Measurements from ENCODE around the gene SYTL3.
"Not testable (repeated sequence)": the region's sequence is repeated elsewhere in the genome, so short reads cannot be mapped to it uniquely, and the experiment has no call there.

The SYTL3 gene

DNA sequence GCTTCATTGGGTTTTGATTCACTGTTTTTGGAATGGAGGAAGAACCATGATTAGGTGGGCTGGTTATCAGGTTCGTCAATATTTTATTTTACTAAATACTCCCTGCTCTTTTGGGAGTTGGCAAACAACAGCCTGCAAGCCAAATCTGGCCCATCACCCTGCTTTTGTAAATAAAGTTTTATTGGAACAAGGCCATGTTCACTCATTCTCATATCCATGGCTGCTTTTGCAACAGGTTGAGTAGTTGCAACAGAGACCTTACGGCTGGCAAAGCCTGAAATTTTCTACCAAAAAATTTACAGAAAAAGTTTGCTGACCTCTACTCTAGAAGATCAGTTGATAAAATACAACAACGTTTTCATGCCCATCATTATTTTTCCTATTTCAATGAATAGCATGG lies 45.1 kb downstream of the SYTL3 start:
- no peak overlapping the region for H3K4me3 ChIP-seq
- DNase-seq (ENCODE audit: low spot score): no peak
- H3K27ac ChIP-seq: no peak overlapping the region
- TF ChIP-seq, protein P1, sequence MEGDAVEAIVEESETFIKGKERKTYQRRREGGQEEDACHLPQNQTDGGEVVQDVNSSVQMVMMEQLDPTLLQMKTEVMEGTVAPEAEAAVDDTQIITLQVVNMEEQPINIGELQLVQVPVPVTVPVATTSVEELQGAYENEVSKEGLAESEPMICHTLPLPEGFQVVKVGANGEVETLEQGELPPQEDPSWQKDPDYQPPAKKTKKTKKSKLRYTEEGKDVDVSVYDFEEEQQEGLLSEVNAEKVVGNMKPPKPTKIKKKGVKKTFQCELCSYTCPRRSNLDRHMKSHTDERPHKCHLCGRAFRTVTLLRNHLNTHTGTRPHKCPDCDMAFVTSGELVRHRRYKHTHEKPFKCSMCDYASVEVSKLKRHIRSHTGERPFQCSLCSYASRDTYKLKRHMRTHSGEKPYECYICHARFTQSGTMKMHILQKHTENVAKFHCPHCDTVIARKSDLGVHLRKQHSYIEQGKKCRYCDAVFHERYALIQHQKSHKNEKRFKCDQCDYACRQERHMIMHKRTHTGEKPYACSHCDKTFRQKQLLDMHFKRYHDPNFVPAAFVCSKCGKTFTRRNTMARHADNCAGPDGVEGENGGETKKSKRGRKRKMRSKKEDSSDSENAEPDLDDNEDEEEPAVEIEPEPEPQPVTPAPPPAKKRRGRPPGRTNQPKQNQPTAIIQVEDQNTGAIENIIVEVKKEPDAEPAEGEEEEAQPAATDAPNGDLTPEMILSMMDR (IDR thresholded peaks at IDR 0.05): no peak

DNA sequence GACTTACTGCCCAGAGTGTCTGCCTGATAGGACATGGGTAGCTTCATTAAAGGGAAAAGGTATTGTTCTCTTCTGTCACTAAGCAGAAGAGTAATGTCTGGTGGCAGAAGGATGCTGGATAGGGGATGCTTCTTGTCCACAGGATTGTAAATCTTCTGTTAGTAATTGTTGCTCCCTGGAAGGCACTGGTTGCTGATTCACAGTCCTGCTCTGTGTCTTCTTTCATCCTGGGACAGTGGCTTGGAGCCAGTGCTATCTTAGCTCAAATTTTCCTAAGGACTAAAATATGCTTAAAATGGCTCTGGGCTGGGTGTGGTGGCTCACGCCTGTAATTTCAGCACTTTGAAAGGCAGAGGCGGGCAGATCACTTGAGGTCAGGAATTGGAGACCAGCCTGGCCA lies 48.0 kb downstream of the SYTL3 start:
- Histone ChIP-seq H3K4me3 (no peak overlapping the region), H3K27ac (no peak overlapping the region)
- TF ChIP-seq, protein P1 (IDR thresholded peaks at IDR 0.05): no peak
- peak; percentile 24 for DNase-seq (ENCODE audit: low spot score)

DNA sequence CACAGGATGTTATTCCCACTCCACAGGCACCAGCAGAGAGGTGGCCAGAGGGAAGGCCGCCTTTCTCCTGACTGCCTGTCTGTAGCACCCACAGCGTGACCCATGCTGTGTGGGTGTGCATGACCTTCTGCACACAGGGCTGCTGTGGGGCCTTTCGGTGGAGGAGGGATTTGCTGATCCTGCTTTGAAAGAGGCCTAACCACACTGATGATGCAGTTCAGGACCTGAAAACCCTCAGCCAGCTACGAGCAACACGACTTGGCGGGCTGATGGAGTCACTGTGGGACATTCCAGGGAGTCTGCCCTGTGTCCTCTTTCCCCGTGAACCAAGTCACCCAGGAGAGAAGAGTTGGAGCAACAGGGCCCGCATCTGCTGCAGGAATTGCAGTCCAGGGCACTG lies 49.1 kb downstream of the SYTL3 start:
- Histone ChIP-seq H3K27ac (no peak overlapping the region), H3K4me3 (no peak overlapping the region)
- peak; percentile 49 for DNase-seq (ENCODE audit: low spot score)
- TF ChIP-seq, protein P1 (IDR thresholded peaks at IDR 0.05): no peak

DNA sequence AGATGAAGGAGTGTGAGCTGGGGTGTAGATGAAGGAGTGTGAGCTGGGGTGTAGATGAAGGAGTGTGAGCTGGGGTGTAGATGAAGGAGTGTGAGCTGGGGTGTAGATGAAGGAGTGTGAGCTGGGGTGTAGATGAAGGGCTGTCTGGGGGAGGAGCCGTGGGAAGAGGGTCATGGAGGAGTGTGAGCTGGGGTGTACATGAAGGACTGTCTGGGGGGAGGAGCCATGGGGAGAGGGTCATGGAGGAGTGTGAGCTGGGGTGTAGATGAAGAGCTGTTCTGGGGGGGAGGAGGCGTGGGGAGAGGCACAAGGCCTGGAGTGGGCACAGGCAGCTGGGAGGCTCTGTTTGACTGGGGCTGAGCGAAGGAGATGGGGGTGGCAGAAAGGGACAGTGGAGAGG lies 51.4 kb downstream of the SYTL3 start:
- H3K27ac ChIP-seq, H3K4me3 ChIP-seq: not testable (repeated sequence)
- DNase-seq (ENCODE audit: low spot score): peak; percentile 72

DNA sequence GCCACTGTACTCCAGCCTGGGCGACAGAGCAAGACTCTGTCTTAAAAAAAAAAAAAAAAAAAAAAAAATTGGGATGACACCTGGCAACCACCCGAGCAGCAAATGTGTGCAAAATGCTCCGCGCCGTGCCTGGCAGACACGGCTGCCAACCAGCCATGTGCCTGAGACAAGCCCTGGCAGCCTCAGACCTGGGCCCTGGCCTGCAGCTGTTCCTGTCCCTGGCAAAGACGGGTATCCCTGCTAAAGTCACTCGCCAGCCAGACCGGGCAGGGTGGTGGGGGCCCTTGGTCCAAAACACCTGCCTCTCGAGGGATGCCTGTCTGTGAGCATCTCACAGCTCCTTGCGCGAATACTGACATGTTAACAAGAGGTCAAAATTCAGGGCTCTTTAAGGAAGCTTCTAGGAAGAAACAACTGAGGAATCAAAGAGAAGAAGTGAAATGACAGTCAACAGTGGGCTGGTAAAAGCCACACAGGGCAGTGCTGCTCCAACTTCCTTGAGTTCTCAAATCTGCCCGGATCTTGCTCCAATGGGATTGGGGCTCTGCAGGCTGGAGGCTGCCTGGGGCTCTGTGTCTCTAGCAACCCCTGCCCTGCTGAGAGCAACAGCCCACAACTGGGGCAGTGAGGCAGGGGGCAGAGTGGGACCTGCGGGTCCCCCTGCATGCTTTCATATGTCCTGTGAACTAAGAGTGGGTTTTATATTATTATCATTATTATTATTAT lies 53.4 kb downstream of the SYTL3 start:
- Histone ChIP-seq H3K4me3 (no peak overlapping the region), H3K27ac (no peak overlapping the region)
- DNase-seq (ENCODE audit: low spot score): peak; percentile 70
- TF ChIP-seq, protein P1 (IDR thresholded peaks at IDR 0.05): no peak

DNA sequence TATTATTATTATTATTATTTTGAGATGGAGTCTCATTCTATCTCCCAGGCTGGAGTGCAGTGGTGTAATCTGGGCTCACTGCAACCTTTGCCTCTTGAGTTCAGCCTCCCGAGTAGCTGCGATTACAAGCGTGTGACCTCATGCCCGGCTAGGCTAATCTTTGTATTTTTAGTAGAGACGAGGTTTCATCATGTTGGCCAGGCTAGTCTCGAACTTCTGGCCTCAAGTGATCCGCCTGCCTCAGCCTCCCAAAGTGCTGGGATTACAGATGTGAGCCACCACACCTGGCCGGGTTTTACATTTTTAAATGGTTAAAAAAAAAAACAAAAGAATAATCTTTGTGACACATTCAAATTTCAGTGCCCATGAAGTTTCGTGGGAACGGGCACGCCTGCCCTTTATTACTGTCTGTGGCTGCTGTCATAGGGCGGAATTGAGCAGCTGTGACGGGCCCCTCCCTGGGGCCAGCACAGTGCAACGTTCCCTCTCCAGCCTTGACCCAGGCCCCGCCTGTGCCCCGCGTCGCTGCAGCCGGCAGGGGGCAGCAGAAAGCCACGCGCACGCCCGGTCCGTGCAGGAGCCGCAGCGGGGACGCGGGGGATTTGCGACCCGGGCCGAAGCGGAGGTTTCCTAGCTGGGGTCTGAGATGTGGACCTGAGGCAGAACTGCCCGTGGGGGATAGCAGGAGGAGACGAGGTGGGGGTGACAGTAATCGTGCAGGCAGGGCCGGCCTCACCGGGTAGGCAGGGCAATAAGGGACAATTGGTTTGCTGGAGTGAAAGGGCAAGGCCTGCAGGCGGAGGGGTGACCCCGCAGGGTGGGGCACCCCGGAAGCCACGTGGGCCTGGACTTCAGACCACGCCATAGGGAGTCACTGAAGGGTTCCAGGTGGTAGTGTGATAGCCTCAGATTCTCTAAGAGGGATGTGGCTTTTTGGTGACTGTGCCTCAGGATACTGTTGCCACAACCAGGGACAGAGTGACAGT lies 54.3 kb downstream of the SYTL3 start:
- H3K4me3 ChIP-seq: peak overlapping the region; percentile 65
- peak; percentile 86 for DNase-seq (ENCODE audit: low spot score)
- peak overlapping the region; percentile 24 to 43 for H3K27ac ChIP-seq
- TF ChIP-seq, protein P1 (IDR thresholded peaks at IDR 0.05): peak; percentile 100

DNA sequence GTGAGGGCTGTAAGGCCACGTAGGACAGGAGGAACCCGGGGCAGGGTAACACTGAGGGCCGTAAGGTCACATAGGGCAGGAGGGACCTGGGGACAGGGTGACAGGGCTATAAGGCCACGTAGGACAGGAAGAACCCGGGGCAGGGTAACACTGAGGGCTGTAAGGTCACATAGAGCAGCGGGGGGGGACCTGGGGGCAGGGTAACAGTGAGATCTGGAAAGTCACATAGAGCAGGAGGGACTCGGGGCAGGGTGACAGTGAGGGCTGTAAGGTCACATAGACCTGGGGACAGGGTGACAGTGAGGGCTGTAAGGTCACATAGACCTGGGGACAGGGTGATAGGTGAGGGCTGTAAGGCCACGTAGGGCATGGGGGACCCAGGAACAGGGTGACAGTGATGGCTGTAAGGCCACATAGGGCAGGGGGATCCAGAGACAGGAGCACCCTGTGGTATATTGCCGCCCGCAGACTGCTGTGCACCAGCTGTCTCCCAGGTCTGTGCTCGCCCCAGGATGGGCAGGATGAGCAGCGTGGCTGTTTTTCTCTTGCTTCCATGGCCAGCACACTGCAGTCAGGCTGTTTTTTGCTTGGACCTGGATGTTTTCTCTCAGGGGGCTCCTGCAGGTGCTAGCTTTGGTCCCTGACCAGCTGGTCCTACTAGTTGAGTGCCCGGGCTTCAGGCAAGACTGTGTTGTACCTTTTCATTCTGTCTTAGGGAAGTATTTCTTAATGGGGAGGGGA lies 55.7 kb downstream of the SYTL3 start:
- no peak overlapping the region for H3K4me3 ChIP-seq
- H3K27ac ChIP-seq: peak overlapping the region; percentile 71 to 87
- TF ChIP-seq, protein P1 (IDR thresholded peaks at IDR 0.05): no peak
- DNase-seq (ENCODE audit: low spot score): peak; percentile 72

Measured in coronary artery (tissue), 2 donors.